PFSK-1 (cell line): Measurements from ENCODE around the gene PCDH10.

ENCODE experiments used
- FOXP2 ChIP-seq: optimal IDR thresholded peaks from 2 replicates; pipeline ENCODE3; 2011; ENCODE audit warnings: borderline replicate concordance, control low read depth, inconsistent platforms; ENCODE audit not compliant: insufficient read depth; ENCODE audit errors: extremely low read length, extremely low read depth
- POLR2AphosphoS5 ChIP-seq: IDR thresholded peaks from 2 replicates; pipeline ENCODE4 v1.6.1; 2012; ENCODE audit warnings: low read depth, mild to moderate bottlenecking, control low read depth, low read length, moderate library complexity
- SIN3A ChIP-seq: IDR thresholded peaks from 2 replicates; pipeline ENCODE4 v1.6.1; 2012; ENCODE audit warnings: mild to moderate bottlenecking, low read length, moderate library complexity, borderline replicate concordance; ENCODE audit not compliant: insufficient read depth
- TAF1 ChIP-seq: IDR thresholded peaks from 2 replicates; pipeline ENCODE4 v1.6.1; 2012; ENCODE audit warnings: low read length, control low read depth, borderline replicate concordance; ENCODE audit not compliant: insufficient read depth
- TF ChIP-seq, protein P1 (sequence below), 2 experiments: IDR thresholded peaks; 2 replicates each; pipeline versions ENCODE4 v1.6.1 to v1.8.0; 2011 to 2012; ENCODE audit warnings: low read depth in 2 of 2, low read length in 2 of 2, control low read depth in 1 of 2, inconsistent platforms in 1 of 2, mild to moderate bottlenecking in 1 of 2, moderate library complexity in 1 of 2; ENCODE audit not compliant: insufficient read depth in 1 of 2

The PCDH10 gene

DNA sequence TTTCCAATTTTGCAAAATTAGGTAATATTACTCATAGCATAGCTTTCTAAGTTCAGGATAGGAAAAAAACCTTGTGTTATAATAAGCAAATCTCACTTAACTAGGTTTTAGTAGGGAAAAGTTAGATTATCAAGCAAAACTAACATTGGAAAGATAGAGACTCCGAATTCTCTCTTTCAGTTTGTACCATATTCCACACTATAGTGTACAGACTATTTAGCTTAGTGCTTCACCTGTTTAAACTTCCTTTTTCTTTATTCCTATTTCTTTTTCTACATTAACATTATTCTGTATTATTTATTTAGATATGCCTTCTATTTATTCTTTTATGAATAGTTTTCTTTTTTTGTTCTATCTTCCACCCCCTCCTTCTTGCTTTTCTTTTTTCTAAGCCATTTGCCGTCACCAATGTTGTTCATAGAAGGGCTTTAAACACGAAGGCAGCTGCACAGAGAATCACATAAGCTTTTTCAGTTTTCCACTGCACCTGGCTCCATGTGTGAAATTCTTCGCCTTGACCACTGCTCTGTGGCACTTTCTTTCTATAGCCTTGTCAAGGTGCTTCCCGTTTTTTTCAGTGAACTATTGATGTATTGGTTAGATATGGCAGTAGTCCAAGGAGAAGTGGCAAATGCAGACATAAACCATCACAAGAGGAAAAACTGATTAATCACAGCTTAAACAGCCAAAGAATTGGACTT lies 8.5 kb downstream of the PCDH10 start:
- TF ChIP-seq POLR2AphosphoS5: no peak
- no peak for TF ChIP-seq SIN3A
- no peak for TF ChIP-seq TAF1
- TF ChIP-seq, protein P1, sequence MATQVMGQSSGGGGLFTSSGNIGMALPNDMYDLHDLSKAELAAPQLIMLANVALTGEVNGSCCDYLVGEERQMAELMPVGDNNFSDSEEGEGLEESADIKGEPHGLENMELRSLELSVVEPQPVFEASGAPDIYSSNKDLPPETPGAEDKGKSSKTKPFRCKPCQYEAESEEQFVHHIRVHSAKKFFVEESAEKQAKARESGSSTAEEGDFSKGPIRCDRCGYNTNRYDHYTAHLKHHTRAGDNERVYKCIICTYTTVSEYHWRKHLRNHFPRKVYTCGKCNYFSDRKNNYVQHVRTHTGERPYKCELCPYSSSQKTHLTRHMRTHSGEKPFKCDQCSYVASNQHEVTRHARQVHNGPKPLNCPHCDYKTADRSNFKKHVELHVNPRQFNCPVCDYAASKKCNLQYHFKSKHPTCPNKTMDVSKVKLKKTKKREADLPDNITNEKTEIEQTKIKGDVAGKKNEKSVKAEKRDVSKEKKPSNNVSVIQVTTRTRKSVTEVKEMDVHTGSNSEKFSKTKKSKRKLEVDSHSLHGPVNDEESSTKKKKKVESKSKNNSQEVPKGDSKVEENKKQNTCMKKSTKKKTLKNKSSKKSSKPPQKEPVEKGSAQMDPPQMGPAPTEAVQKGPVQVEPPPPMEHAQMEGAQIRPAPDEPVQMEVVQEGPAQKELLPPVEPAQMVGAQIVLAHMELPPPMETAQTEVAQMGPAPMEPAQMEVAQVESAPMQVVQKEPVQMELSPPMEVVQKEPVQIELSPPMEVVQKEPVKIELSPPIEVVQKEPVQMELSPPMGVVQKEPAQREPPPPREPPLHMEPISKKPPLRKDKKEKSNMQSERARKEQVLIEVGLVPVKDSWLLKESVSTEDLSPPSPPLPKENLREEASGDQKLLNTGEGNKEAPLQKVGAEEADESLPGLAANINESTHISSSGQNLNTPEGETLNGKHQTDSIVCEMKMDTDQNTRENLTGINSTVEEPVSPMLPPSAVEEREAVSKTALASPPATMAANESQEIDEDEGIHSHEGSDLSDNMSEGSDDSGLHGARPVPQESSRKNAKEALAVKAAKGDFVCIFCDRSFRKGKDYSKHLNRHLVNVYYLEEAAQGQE (IDR thresholded peaks at IDR 0.05; ENCODE audit: insufficient read depth in 1 of 2, low read depth in 2 of 2, low read length in 2 of 2): no peak
- no peak for TF ChIP-seq FOXP2

DNA sequence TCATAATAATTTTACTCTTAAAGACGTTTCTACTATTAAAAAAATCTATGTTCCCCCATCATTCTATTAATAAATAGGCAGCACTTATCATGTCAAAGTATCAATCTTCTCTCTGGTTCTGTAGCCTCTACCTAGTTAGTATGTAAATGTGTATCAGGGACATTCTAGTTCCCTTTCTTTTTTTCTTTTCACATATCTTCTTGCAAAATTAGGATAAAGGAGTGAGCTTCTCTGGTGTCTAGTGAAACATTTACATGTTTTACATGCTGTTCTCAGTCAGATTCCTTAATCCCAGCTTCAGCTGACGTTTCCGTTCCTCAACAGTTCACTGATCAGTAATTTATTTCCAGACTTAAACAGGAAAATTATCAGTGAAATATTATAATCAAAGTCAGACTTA lies 11.8 kb downstream of the PCDH10 start:
- TF ChIP-seq TAF1 (no peak), SIN3A (no peak), FOXP2 (no peak), POLR2AphosphoS5 (no peak)
- TF ChIP-seq, protein P1 (IDR thresholded peaks at IDR 0.05; ENCODE audit: insufficient read depth in 1 of 2, low read depth in 2 of 2, low read length in 2 of 2): no peak

DNA sequence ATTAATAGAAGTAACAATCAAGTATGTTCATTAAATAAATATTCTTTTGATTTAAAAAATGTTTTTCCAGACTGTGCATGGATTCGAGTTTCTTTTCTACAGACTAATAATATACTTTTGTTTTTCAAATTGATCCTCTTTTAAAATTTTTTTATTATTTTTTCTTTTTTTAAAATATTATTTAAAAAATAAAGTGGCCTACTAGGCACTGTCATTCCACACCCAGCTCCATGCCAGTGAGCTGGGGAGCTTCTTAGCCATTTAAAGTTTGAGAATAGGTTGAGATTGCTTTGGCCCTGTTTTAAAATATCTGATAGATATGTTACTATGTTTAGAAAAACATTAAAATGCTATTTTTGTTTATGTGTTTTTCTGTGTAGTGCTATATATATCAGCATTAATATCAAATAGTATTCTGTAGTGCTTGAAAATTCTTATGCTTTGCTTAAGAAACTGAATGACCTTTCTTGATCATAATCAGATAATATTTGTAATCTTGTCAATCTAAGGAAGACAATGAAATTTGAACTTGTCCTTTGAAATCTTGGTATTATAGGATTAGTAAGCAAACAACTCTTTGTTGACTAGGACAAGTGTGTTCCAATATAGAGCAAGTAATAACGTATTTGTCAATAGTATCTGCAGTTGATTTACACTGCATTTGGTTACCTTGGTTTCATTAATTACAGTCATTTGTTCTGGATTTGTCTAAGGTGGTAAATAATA lies 12.6 kb downstream of the PCDH10 start:
- TF ChIP-seq TAF1 (no peak), SIN3A (no peak), FOXP2 (no peak), POLR2AphosphoS5 (no peak)
- TF ChIP-seq, protein P1 (IDR thresholded peaks at IDR 0.05; ENCODE audit: insufficient read depth in 1 of 2, low read depth in 2 of 2, low read length in 2 of 2): no peak

DNA sequence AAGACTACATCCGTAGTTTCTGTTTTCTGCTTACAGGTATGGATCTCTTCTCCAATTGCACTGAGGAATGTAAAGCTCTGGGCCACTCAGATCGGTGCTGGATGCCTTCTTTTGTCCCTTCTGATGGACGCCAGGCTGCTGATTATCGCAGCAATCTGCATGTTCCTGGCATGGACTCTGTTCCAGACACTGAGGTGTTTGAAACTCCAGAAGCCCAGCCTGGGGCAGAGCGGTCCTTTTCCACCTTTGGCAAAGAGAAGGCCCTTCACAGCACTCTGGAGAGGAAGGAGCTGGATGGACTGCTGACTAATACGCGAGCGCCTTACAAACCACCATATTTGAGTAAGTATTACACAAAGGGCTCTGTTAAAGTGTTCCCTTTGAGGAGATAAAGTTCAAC lies 13.8 kb downstream of the PCDH10 start:
- TF ChIP-seq SIN3A (no peak), FOXP2 (no peak), TAF1 (no peak), POLR2AphosphoS5 (no peak)
- TF ChIP-seq, protein P1 (IDR thresholded peaks at IDR 0.05; ENCODE audit: insufficient read depth in 1 of 2, low read depth in 2 of 2, low read length in 2 of 2): no peak
